HG02798 (cell line): Measurements from ENCODE around the gene SH3BP5L.

Source experiments
- ATAC-seq: cut with Tn5 transposase; IDR thresholded peaks from one replicate; pipeline ENCODE4 v1.9.1; 2021; ENCODE audit warnings: mild to moderate bottlenecking; ENCODE audit not compliant: unreplicated experiment, poor library complexity

SH3BP5L gene

GRCh38 chr1:248787430-248787829 lies 38.3 kb downstream of the SH3BP5L start:
- no peak for ATAC-seq

GRCh38 chr1:248786156-248786555 lies 39.6 kb downstream of the SH3BP5L start:
- peak; percentile 65 for ATAC-seq

- ATAC-seq = no peak
Measured at GRCh38 chr1:248783367-248783766, 42.3 kb downstream of the SH3BP5L start.

- no peak for ATAC-seq
Measured at GRCh38 chr1:248782416-248783141, 43.1 kb downstream of the SH3BP5L start.

GRCh38 chr1:248779350-248779749 lies 46.4 kb downstream of the SH3BP5L start:
- ATAC-seq = no peak

GRCh38 chr1:248778906-248779305 lies 46.8 kb downstream of the SH3BP5L start:
- ATAC-seq = no peak

GRCh38 chr1:248776991-248777390 lies 48.7 kb downstream of the SH3BP5L start:
- ATAC-seq = no peak

GRCh38 chr1:248775441-248775840 lies 50.3 kb downstream of the SH3BP5L start:
- no peak for ATAC-seq
